Heart right ventricle (tissue), 16 donors: ENCODE measurements around the gene WDCP. TPM values are rescaled to one million over a fixed set of nuclear protein-coding genes. Genes with fewer than 3 reads are reported as not detected.

ENCODE experiments used
- ATAC-seq, 8 donors: fragments of 200-7000 bp; cut with Tn5 transposase; one replicate each; pipeline ENCODE4 v1.9.1; 2020; ENCODE audit warnings: mild to moderate bottlenecking in 8 of 8, moderate library complexity in 8 of 8, moderate number of reproducible peaks in 1 of 8
- DNase-seq, 2 donors: peaks; one replicate each; pipeline ENCODE4 v3.0.0-alpha.2; 2020
- H3K27ac ChIP-seq, 10 donors: fragments of 200-600 bp; sonication (generic) in 2 of 10; one replicate each; pipeline versions ENCODE4 v1.5.0 to v1.8.0; 2020 to 2022; ENCODE audit warnings: mild to moderate bottlenecking in 3 of 10
- H3K27me3 ChIP-seq, 7 donors: fragments of 200-600 bp; one replicate each; pipeline ENCODE4 v1.8.0; 2021 to 2022; ENCODE audit warnings: mild to moderate bottlenecking in 2 of 7
- H3K36me3 ChIP-seq, 9 donors: fragments of 200-600 bp; sonication (generic) in 1 of 9; one replicate each; pipeline versions ENCODE4 v1.5.0 to v1.8.0; 2020 to 2022; ENCODE audit warnings: mild to moderate bottlenecking in 2 of 9
- H3K4me1 ChIP-seq, 9 donors: fragments of 200-600 bp; sonication (generic) in 1 of 9; one replicate each; pipeline versions ENCODE4 v1.5.0 to v1.8.0; 2020 to 2022; ENCODE audit warnings: mild to moderate bottlenecking in 4 of 9
- H3K4me3 ChIP-seq, 10 donors: fragments of 200-600 bp; sonication (generic) in 2 of 10; one replicate each; pipeline versions ENCODE4 v1.5.0 to v1.8.0; 2020 to 2022; ENCODE audit warnings: mild to moderate bottlenecking in 7 of 10, moderate library complexity in 2 of 10
- H3K9me3 ChIP-seq, 11 donors: fragments of 200-600 bp in 10 of 11; sonication (generic) in 2 of 11; one replicate each; pipeline versions ENCODE4 v1.5.0 to v1.8.0; 2013 to 2022; ENCODE audit warnings: mild to moderate bottlenecking in 2 of 11, control low read depth in 1 of 11, moderate library complexity in 1 of 11
- CTCF ChIP-seq, 9 donors: fragments of 200-600 bp; sonication (generic) in 2 of 9; IDR thresholded peaks; one replicate each; pipeline versions ENCODE4 v1.5.0 to v1.8.0; 2021 to 2022; ENCODE audit warnings: antibody characterized with exemption in 9 of 9, mild to moderate bottlenecking in 5 of 9, moderate library complexity in 1 of 9
- WGBS, 2 donors: extraction: QIAGEN DNeasy Blood & Tissue Kit; methylation state at CpG; one replicate each; pipeline ENCODE4 v1.1.7; 2013; ENCODE audit warnings: inconsistent platforms in 1 of 2; 5-methylcytosine and 5-hydroxymethylcytosine counted together
- intact Hi-C, 10 donors: fragments of 100-400 bp; cut with DNase I; formaldehyde crosslinking; loops; one replicate each; pipeline versions ENCODE4 v1.11.1 to v1.14.2; 2022
- polyA plus RNA-seq, 2 donors: library from polyadenylated mRNA; stranded (reverse); fragments of 200-250 nt; gene quantifications; one replicate each; pipeline ENCODE4 v1.2.3, GENCODE V29; 2013
- total RNA-seq, 10 donors: library from RNA; stranded (reverse); fragmentation: NEBNext Ultra II Directional in 3 of 10; extraction: Animal tissue kit (Norgen Biotek cat#: 25700) in 3 of 10; gene quantifications; one replicate each; pipeline versions ENCODE4 v1.2.1 to v1.2.4, GENCODE V29; 2021 to 2023
- donor health status: Arrhythmogenic right ventricular cardiomyopathy.
- donor health status: ischemic (EF 13 %, LVEDD 7.1; RV severe dilation, severe dysfunction).
- donor health status: healthy with polysubstance abuse.
- donor health status: DM: no; HTN: yes; CAD: no.
- donor health status: DM: no; HTN: no; CAD: no.
- donor health status: ischemic (EF 25% LVEDD 6.9; RV normal size, moderate dysfunction).
- donor health status: ischemic (EF 25% LVEDD 5.7; RV mildly dilated, moderate dysfunction).
- donor health status: healthy.
- donor health status: DM: yes; HTN: yes; CAD: no.
- donor health status: Ischemic cardiomyopathy.
- donor health status: ischemic (EF 35%, LVEDD 5.7; RV mildly dilated, moderate dysfunction).
- donor health status: nonischemic (EF 11% LVEDD 7.7; RV severe dilation, severe dysfunction).
- donor health status: DM: yes; HTN: yes; CAD: no.
- donor health status: PGD.
- donor health status: ischemic (EF 29% LVEDD 5.4; RV normal size, mild dysfunction).
- donor health status: nonischemic (EF 23%, LVEDD 6.1; RV moderate dilation, normal function).

The WDCP gene
- total and polyA plus RNA-seq, 12 donors = 1.8 to 10.1 (median 6.0) TPM

GRCh38 chr2:23992931-23993330, 54.3 kb downstream of the WDCP start:
- ATAC-seq = no peak
- DNase-seq = no peak
- no peak overlapping the region for H3K4me3 ChIP-seq
- no peak for TF ChIP-seq CTCF (IDR thresholded peaks at IDR 0.05)
- 76 to 77% methylated on average over 1 of the region's 1 CpG for WGBS, 2 donors
- intact Hi-C loops = no loop called here
- H3K4me1 ChIP-seq = no peaks in the 10 kb centered on the region
- H3K36me3 ChIP-seq = peaks cover 0 to 38% (median 0%) of the 10 kb centered on the region in 9 donors
- no peak overlapping the region for H3K27ac ChIP-seq
- H3K27me3 ChIP-seq = no peaks in the 10 kb centered on the region
- no peaks in the 10 kb centered on the region for H3K9me3 ChIP-seq

- H3K4me1 ChIP-seq = no peaks in the 10 kb centered on the region
- no peak overlapping the region for H3K4me3 ChIP-seq
- H3K9me3 ChIP-seq = no peaks in the 10 kb centered on the region
- no peaks in the 10 kb centered on the region for H3K27me3 ChIP-seq
- TF ChIP-seq CTCF (IDR thresholded peaks at IDR 0.05) = peak in 7 of 9 donors; percentile 16 to 49 (median 33)
- H3K36me3 ChIP-seq = peaks cover 0 to 80% (median 22%) of the 10 kb centered on the region in 9 donors
- intact Hi-C loops = loop anchor here in 1 of 10 donors (5.0 kb wide), 1 partner anchor 394 kb away; no protein-coding TSS in a partner anchor
- ATAC-seq (no peak), DNase-seq (no peak)
- no peak overlapping the region for H3K27ac ChIP-seq
- WGBS, 2 donors = 54 to 59% methylated on average over 2 of the region's 2 CpGs
Observed at GRCh38 chr2:23988371-23988770, 58.8 kb downstream of the WDCP start.

Other genes with a start within 250 kb of the WDCP start
- 10 to 100 TPM in 2 of 10 donors, 1 to 10 TPM in 8; 6.2 to 11.8 (median 8.8) TPM for gene ATAD2B, start 120.3 kb downstream of the WDCP start, total RNA-seq
- gene ATAD2B, start 120.3 kb downstream of the WDCP start, polyA plus RNA-seq = 1 to 10 TPM; 2.2 to 5.9 TPM
- 10 to 100 TPM; 18.8 to 23.8 (median 19.8) TPM for gene UBXN2A, start 106.9 kb downstream of the WDCP start, total RNA-seq
- 1 to 10 TPM; 7.9 to 8.1 TPM for gene UBXN2A, start 106.9 kb downstream of the WDCP start, polyA plus RNA-seq
- under 1 TPM in 4 of 10 donors, not detected in 6; 0.19 to 0.66 (median 0.41) TPM for gene MFSD2B, start 37.3 kb downstream of the WDCP start, total RNA-seq
- under 1 TPM; 0.07 to 0.20 TPM for gene MFSD2B, start 37.3 kb downstream of the WDCP start, polyA plus RNA-seq
- 1 to 10 TPM in 8 of 10 donors, under 1 TPM in 1, not detected in 1; 0.61 to 2.8 (median 1.7) TPM for gene FKBP1B, start 2.4 kb upstream of the WDCP start, total RNA-seq
- 1 to 10 TPM; 3.4 to 6.3 TPM for gene FKBP1B, start 2.4 kb upstream of the WDCP start, polyA plus RNA-seq
- 10 to 100 TPM; 52.9 to 64.6 (median 57.4) TPM for gene SF3B6, start 28.9 kb upstream of the WDCP start, total RNA-seq
- gene SF3B6, start 28.9 kb upstream of the WDCP start, polyA plus RNA-seq = 10 to 100 TPM; 29.2 to 81.7 TPM
- 10 to 100 TPM in 6 of 10 donors, 1 to 10 TPM in 4; 8.7 to 18.3 (median 12.3) TPM for gene TP53I3, start 37.4 kb upstream of the WDCP start, total RNA-seq
- 10 to 100 TPM; 16.4 to 17.2 TPM for gene TP53I3, start 37.4 kb upstream of the WDCP start, polyA plus RNA-seq
- gene PFN4, start 75.9 kb upstream of the WDCP start, total RNA-seq = 1 to 10 TPM in 2 of 10 donors, under 1 TPM in 6, not detected in 2; 0.35 to 1.6 (median 0.78) TPM
- 1 to 10 TPM in 1 of 2 donors, under 1 TPM in 1; 0.28 to 2.3 TPM for gene PFN4, start 75.9 kb upstream of the WDCP start, polyA plus RNA-seq
- gene FAM228B, start 76.1 kb upstream of the WDCP start, total RNA-seq = 10 to 100 TPM; 21.6 to 35.4 (median 27.3) TPM
- 10 to 100 TPM in 1 of 2 donors, 1 to 10 TPM in 1; 4.7 to 76.4 TPM for gene FAM228B, start 76.1 kb upstream of the WDCP start, polyA plus RNA-seq
- 1 to 10 TPM in 2 of 10 donors, under 1 TPM in 7, not detected in 1; 0.25 to 4.1 (median 0.41) TPM for gene FAM228A, start 127.7 kb upstream of the WDCP start, total RNA-seq
- gene FAM228A, start 127.7 kb upstream of the WDCP start, polyA plus RNA-seq = 1 to 10 TPM in 1 of 2 donors, under 1 TPM in 1; 0.29 to 1.3 TPM